ENCODE measurements around the gene VOPP1.

The VOPP1 gene

GRCh38 chr7:55521917-55522902, 50.1 kb downstream of the VOPP1 start:
- Histone ChIP-seq H3K9ac (no peak overlapping the region), H3K4me1 (ENCODE audit: low read depth, poor library complexity, severe bottlenecking) (peaks cover 89% of the 10 kb centered on the region), H3K4me2 (no peak overlapping the region), H3K27me3 (ENCODE audit: insufficient read depth, low read depth) (no peaks in the 10 kb centered on the region), H4K20me1 (ENCODE audit: insufficient read depth) (peaks cover 12% of the 10 kb centered on the region), H3K4me3 (IDR thresholded peaks at IDR 0.05; ENCODE audit: insufficient read depth, low read depth, low read length) (no peak overlapping the region), H3K79me2 (ENCODE audit: insufficient read depth, low read depth) (peaks cover 84% of the 10 kb centered on the region), H3K36me3 (ENCODE audit: insufficient read depth) (peaks cover 12% of the 10 kb centered on the region; the same call in 1 of the 2 replicates), H3K27ac (no peak overlapping the region), H2AFZ (ENCODE audit: low read depth) (no peak overlapping the region)
- TF ChIP-seq CTCF (conservative IDR thresholded peaks at IDR 0.05; ENCODE audit: low read depth, low read length) = no peak

GRCh38 chr7:55521512-55521911, 50.8 kb downstream of the VOPP1 start:
- Histone ChIP-seq H3K4me1 (ENCODE audit: low read depth, poor library complexity, severe bottlenecking) (peaks cover 88% of the 10 kb centered on the region), H3K27me3 (ENCODE audit: insufficient read depth, low read depth) (no peaks in the 10 kb centered on the region), H3K9ac (no peak overlapping the region), H3K4me2 (no peak overlapping the region), H4K20me1 (ENCODE audit: insufficient read depth) (peaks cover 12% of the 10 kb centered on the region), H3K4me3 (IDR thresholded peaks at IDR 0.05; ENCODE audit: insufficient read depth, low read depth, low read length) (no peak overlapping the region), H3K79me2 (ENCODE audit: insufficient read depth, low read depth) (peaks cover 77% of the 10 kb centered on the region), H3K36me3 (ENCODE audit: insufficient read depth) (peaks cover 12% of the 10 kb centered on the region; the same call in 1 of the 2 replicates), H2AFZ (ENCODE audit: low read depth) (no peak overlapping the region), H3K27ac (no peak overlapping the region)
- TF ChIP-seq CTCF (conservative IDR thresholded peaks at IDR 0.05; ENCODE audit: low read depth, low read length) = no peak

GRCh38 chr7:55520426-55521140, 51.7 kb downstream of the VOPP1 start:
- Histone ChIP-seq H3K79me2 (ENCODE audit: insufficient read depth, low read depth) (peaks cover 73% of the 10 kb centered on the region), H3K4me3 (IDR thresholded peaks at IDR 0.05; ENCODE audit: insufficient read depth, low read depth, low read length) (no peak overlapping the region), H3K4me1 (ENCODE audit: low read depth, poor library complexity, severe bottlenecking) (peaks cover 89% of the 10 kb centered on the region), H4K20me1 (ENCODE audit: insufficient read depth) (peaks cover 12% of the 10 kb centered on the region), H3K27ac (no peak overlapping the region), H2AFZ (ENCODE audit: low read depth) (no peak overlapping the region), H3K36me3 (ENCODE audit: insufficient read depth) (peaks cover 12% of the 10 kb centered on the region; the same call in 1 of the 2 replicates), H3K4me2 (no peak overlapping the region), H3K27me3 (ENCODE audit: insufficient read depth, low read depth) (no peaks in the 10 kb centered on the region), H3K9ac (no peak overlapping the region)
- TF ChIP-seq CTCF (conservative IDR thresholded peaks at IDR 0.05; ENCODE audit: low read depth, low read length) = no peak

- Histone ChIP-seq H3K27me3 (ENCODE audit: insufficient read depth, low read depth) (no peaks in the 10 kb centered on the region), H3K79me2 (ENCODE audit: insufficient read depth, low read depth) (peaks cover 69% of the 10 kb centered on the region), H3K36me3 (ENCODE audit: insufficient read depth) (peaks cover 12% of the 10 kb centered on the region; the same call in 1 of the 2 replicates), H3K9ac (no peak overlapping the region), H2AFZ (ENCODE audit: low read depth) (no peak overlapping the region), H4K20me1 (ENCODE audit: insufficient read depth) (peaks cover 12% of the 10 kb centered on the region), H3K4me1 (ENCODE audit: low read depth, poor library complexity, severe bottlenecking) (peaks cover 90% of the 10 kb centered on the region), H3K27ac (no peak overlapping the region), H3K4me2 (no peak overlapping the region), H3K4me3 (IDR thresholded peaks at IDR 0.05; ENCODE audit: insufficient read depth, low read depth, low read length) (no peak overlapping the region)
- TF ChIP-seq CTCF (conservative IDR thresholded peaks at IDR 0.05; ENCODE audit: low read depth, low read length) = no peak
Measured at GRCh38 chr7:55518836-55519235, 53.5 kb downstream of the VOPP1 start.
